Fibroblast of peridontal ligament (primary cell): ENCODE results near the gene CTSW.
A peak's percentile ranks its signal among the peaks of the same experiment; 100 is the strongest.

Source experiments
- DNase-seq: peaks from one replicate; pipeline ENCODE4 v3.0.0-alpha.2; 2010; ENCODE audit errors: extremely low read depth

Gene CTSW

GRCh38 chr11:65855927-65856363 lies 23.7 kb upstream of the CTSW start:
- DNase-seq, result no peak

DNA sequence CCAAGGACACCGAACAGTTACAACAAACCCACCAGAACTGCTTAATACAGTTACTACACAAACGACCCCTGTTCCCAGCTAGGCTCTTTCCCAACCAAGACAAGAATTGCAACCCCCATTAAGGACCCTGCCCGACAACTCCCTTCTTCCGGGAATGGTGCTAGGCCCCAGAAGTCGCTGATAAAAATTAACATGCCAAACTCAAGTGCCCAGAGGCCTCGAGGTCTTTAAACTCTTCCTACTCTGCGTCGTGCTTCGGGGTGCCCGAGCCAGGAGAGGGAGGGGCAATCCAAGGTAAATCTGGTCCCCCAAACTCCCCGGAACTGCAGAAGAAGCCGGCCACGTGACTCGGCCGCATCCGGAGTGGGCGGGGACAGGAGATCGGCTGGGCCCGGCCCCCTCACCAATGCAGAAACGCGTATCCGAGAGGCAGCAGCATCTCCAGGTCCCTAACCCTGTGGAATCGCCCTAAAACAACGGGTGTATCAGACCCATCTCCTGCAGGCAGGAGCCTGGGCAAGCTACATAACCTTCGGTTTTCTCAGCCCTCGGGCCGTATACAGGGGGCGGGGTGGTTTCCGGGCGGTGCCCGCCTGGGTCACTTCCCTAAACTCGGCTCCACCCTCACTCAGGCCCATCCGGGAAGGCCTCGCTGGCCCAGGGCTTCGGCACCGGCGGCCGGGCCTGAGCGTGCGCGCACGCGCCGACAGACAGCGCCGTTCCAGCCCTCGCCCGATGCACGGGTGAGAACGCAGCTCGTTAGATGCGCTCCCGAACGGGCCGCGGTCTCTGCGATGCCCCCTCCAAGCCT lies 22.7 kb upstream of the CTSW start:
- peak; percentile 51 for DNase-seq

DNA sequence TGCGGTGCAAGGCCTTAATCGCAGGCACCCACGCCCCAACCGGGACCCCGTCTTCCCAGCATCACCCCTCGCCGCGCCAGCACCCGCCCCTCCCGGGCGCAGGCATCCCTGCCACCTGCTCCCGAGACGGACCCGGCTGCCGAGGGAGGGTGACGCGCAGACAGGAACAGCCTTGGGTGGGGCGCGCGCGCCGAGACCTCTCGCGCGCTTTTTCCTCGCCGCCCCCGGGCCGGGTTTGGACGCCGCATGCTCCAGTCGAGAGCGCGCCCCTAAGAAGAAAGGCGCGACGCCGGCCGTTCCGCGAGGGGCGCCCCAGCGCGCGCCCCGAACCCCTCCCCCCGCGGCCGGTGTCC lies 22.2 kb upstream of the CTSW start:
- DNase-seq, result no peak

DNA sequence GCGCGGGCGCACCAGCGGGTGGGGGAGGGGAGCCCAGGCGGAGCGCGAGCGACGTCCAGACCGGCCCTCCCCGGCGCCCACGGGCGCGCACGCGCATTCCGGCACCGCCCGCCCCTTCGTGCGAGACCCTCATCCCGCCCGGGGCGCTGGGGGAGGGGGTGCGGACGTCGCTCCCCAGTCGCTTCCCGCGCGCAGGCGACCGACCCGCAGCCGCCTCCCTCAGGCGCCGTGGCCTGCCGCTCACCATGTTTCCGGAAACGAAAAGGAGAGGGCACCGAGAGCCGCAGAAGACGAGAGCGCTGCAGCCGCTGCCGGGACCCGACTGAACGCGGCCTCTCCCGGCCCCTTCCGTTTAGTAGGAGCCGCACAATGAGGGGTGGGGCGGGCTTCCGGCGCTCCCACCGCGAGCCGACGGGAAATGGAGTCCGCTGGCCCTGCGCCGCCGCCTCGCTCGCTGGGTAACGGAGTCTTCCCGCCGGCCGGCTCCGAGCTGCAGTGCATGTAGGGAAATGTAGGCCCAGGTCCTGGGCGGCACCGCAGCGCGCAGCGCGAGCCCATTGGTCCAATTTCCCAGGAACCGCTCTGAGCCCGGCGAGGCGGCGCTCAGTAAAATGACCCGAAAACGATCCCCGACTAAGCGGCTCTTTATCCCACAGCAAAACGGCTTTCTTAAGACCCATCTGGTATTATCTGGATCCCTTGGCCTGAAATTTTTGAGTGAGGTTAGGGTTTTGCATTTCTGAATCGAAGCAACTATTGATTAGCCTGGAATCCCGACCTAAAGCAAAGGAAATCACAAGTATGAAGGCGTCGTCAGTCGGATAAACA lies 21.6 kb upstream of the CTSW start, which contains the start of gene CFL1:
CFL1 (minus strand) TSS at position 328 of the 828 bp plus-strand sequence; CDS start at position 247, 81 bp downstream.
- DNase-seq, result peak; percentile 94

- no peak for DNase-seq
Measured at GRCh38 chr11:65858681-65859087, 21.0 kb upstream of the CTSW start.

DNA sequence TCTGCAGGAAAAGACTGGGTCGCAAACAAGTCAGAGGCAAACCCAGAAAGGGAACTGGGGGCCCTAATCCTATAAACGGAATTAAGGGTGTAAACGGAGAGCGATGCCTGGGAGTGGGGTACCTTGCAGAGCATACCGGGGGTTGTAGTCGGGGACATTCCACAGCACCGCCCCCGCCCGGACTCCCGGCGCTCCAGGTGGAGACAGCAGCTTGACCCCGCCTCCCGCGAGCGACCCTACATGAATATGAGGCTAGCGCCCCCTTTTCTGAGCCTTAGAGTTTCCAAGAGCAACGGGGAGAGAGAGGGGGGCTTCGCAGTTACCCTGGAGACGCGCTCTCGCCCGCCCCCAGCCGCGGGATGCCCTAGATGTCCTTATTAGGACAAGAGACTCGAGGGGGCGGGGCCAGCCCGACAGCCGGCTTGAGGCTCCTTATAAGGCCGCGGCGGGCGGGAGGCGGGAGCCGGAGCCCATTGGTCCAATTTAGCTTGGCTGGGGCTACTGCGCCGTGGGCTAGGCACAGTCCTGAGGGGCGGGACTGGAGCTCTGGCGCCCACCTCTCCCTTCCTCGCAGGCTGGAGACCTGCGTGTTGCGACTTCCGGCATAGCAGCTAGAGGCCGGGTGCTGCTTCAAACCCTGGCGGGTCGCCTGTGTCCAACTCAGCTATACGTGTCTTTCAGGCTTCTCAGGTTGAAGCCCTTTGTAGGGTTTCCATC lies 20.4 kb upstream of the CTSW start:
- DNase-seq, result peak; percentile 97

- DNase-seq, result no peak
Measured at GRCh38 chr11:65859812-65860277, 19.8 kb upstream of the CTSW start.

GRCh38 chr11:65860278-65861164 lies 19.1 kb upstream of the CTSW start, which contains the start of gene MUS81:
MUS81 (plus strand) TSS chr11:65860433; CDS start chr11:65860754, 321 bp downstream.
- DNase-seq, result peak; percentile 97

DNA sequence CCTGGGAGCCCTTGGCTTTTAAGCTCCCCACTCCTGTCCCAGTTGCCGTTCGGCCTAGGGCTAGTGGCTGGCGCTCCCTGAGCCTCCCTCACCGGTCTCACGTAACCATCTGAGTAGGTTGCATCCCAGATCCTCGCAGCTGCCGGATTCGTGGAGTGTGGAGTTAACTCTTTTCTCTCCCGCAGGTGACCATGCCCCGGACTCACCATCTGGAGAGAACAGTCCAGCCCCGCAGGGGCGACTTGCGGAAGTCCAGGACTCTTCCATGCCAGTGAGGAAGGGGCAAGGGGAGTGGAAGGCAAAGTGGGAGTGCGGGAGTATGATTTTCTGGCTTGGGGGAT lies 18.5 kb upstream of the CTSW start:
- no peak for DNase-seq

GRCh38 chr11:65861533-65862183 lies 18.0 kb upstream of the CTSW start:
- DNase-seq, result no peak

DNA sequence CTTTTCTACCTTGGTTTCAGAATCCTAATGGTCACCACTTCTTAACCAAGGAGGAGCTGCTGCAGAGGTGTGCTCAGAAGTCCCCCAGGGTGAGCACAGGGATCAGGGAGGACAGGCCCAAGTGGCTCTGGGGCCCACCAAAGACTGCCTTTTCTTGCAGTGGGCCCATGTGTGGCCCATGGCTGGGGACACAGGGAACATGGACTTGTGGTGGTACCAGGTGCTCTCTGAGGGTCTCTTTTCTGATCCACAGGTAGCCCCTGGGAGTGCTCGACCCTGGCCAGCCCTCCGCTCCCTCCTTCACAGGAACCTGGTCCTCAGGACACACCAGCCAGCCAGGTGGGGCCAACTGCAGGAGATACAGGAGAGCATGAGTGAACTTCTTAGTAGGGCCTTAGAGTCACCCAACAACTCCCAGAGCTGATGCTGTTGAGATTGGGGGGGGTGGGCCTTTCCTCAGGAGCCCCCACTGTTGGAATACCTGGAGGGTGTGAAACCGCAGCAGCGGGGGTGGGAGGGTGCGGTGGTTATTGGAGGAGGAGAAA lies 17.4 kb upstream of the CTSW start:
- DNase-seq, result no peak

- no peak for DNase-seq
Measured at GRCh38 chr11:65862941-65863888, 16.4 kb upstream of the CTSW start.

DNA sequence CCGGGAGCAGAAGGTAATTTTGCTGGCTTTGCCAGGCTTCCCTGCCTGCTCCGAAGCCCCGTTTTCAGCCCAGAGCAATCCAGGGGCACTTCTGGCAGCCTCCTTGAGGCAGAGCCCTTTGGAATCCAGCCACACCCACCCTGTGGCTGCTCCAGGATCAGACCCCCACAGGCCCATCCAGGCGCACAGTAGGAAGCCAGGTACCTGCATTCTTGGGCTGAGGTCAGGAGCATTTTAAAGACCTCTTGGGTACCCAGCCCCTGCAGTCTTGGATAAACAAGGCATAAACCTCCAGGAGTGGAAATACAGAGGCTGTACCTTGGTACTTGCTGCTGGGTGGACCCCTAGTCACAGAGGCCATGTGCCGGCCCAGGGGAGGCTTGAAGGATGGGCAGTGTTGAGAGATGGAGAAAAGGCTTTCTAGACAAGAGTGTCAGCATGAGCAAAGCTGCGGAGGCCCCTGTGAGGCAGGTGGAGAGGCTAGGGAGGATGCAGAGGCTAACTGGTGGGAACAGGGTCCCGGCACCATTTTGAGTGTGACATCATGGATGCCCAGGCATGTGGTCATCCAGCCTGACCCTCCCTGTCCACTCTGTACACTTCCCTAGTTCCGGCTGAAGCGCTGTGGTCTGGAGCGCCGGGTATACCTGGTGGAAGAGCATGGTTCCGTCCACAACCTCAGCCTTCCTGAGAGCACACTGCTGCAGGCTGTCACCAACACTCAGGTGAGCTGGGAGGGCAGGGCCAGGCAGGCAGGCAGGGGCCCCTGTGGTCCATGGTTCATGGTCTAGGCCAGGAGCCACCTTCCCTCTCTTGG lies 15.5 kb upstream of the CTSW start:
- no peak for DNase-seq

GRCh38 chr11:65864706-65865471 lies 14.7 kb upstream of the CTSW start:
- DNase-seq, result no peak

DNA sequence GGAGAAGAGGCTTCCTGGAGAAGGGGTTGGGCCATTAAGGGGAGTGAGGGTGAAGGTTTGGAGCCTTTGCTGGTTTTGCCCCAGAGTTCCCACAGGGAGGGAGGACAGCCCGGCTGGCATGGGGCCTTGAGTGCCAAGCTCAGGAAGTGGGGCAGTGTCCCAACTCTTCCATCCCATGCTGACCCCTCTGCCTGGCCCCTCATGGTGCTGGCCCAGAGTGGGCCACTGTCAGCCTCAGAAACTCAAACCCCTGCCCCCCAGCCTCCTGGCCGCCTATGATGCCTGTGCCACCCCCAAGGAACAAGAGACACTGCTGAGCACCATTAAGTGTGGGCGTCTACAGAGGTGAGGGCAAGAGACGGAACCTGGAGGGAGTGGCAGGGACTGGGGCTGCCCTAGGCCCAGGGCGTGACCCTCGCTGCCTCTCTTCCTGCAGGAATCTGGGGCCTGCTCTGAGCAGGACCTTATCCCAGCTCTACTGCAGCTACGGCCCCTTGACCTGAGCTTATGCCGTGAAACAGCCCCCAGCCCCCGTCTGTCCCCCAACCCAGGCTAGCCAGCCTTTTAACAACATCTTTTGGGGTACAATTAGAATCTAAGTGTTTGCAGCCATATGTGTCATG lies 14.0 kb upstream of the CTSW start:
- no peak for DNase-seq

DNA sequence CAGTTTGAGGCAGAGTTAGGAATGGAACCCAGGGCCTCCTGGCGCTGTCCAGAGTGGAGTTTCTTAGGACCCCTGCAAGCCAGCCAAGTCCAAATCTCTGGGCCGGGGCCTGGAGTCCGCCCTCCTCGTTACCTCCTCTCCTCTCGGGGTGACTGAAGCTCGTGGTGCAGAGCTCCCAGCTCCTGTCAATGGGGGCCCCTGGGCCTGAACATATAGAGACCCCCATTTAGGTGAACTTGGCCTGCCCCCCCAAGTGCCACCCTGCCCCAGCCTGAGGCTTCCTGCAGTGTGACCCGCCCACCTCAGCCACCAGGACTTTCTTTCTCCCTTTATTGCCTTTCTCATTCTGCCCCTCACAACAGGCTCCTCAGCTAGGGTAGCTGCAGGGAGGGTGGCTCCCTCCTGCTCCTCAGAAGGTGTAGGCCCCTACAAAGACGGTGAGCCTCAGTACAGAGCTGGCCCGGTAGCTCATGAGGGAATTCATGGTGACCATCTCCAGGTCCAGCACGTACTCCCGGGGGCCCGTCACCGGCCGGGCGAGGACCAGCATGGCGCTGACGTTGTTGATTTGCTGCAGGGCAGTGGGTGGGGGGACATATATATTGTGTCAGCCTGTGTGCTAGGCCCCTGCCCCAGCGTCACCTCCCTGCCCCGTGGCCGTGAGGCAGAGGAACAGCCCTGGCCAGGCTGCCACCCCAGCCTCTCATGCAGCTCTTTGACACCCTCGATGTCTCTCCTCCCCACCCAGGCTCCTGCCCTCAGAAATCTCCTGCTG lies 12.9 kb upstream of the CTSW start:
- no peak for DNase-seq
